KMS-11 (cell line): Measurements from ENCODE around the gene ZNF578.
"Not testable (repeated sequence)": the region's sequence is repeated elsewhere in the genome, so short reads cannot be mapped to it uniquely, and the experiment has no call there.

Experiments used
- H2AFZ ChIP-seq: fragments of 200-600 bp; sonication (generic); 2 replicates; pipeline ENCODE4 v1.6.1; 2016; ENCODE audit warnings: antibody characterized with exemption, mixed run types, low read depth
- H3K27ac ChIP-seq: fragments of 200-600 bp; sonication (generic); 2 replicates; pipeline ENCODE4 v1.6.1; 2016; ENCODE audit warnings: mild to moderate bottlenecking, mixed run types
- H3K27me3 ChIP-seq: fragments of 200-600 bp; sonication (generic); 2 replicates; pipeline ENCODE4 v1.6.1; 2017; ENCODE audit warnings: mild to moderate bottlenecking, low read depth, mixed run types, moderate library complexity; ENCODE audit not compliant: insufficient read depth
- H3K36me3 ChIP-seq: fragments of 200-600 bp; sonication (generic); 2 replicates; pipeline ENCODE4 v1.6.1; 2017; ENCODE audit warnings: mild to moderate bottlenecking, mixed run types; ENCODE audit not compliant: insufficient read depth
- H3K4me1 ChIP-seq: fragments of 200-600 bp; sonication (generic); 2 replicates; pipeline ENCODE4 v1.6.1; 2016; ENCODE audit warnings: mild to moderate bottlenecking, low read depth, mixed run types; ENCODE audit not compliant: poor library complexity, severe bottlenecking
- H3K4me2 ChIP-seq: fragments of 200-600 bp; sonication (generic); 2 replicates; pipeline ENCODE4 v1.7.0; 2016; ENCODE audit warnings: mild to moderate bottlenecking, mixed run types
- H3K4me3 ChIP-seq: fragments of 200-600 bp; sonication (generic); IDR thresholded peaks from 2 replicates; pipeline ENCODE4 v1.6.1; 2017; ENCODE audit warnings: low read depth, low read length, mixed read lengths; ENCODE audit not compliant: insufficient read depth
- H3K79me2 ChIP-seq: fragments of 200-600 bp; sonication (generic); 2 replicates; pipeline ENCODE4 v1.6.1; 2016; ENCODE audit warnings: low read depth, mixed run types; ENCODE audit not compliant: insufficient read depth
- H3K9ac ChIP-seq: fragments of 200-600 bp; sonication (generic); 2 replicates; pipeline ENCODE4 v1.6.1; 2016; ENCODE audit warnings: mild to moderate bottlenecking, mixed run types
- H4K20me1 ChIP-seq: fragments of 200-600 bp; sonication (generic); 2 replicates; pipeline ENCODE4 v1.6.1; 2016; ENCODE audit warnings: mild to moderate bottlenecking, mixed run types; ENCODE audit not compliant: insufficient read depth
- TF ChIP-seq, protein P1 (sequence below): fragments of 200-600 bp; sonication (generic); conservative IDR thresholded peaks from 2 replicates; pipeline ENCODE4 v1.6.1; 2017; ENCODE audit warnings: low read depth, mild to moderate bottlenecking, antibody characterized with exemption, low read length, moderate library complexity, mixed read lengths

The ZNF578 gene

DNA sequence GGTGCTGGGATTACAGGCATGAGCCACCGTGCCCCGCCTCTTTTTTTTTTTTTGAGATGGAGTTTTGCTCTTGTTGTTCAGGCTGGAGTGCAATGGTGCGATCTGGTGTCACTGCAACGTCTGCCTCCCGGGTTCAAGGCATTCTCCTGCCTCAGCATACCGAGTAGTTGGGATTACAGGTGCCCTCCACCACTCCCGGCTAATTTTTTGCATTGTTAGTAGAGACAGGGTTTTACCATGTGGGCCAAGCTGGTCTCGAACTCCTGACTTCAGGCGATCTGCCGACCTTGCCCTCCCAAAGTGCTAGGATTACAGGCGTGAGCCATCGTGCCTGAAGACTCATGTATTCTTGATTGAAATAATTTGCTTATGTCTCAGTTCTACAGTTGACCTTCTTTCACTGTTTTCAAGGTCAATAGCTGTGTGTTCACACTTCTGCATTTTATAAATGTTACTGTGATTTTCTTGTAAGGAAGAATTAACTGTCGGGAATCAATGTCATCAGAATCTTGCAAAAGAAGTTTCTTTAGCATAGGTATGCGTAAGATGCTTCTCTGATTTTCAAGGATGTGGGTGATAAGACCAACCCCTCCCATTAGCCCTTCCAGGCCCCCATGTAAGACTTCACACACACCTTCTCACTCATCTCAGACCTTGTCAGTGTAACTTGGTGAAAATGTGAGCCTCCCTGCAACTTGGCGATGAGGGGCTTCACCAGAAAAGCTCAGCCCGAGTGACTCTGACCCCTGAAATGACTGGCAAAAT is 104.1 kb downstream of the ZNF578 start:
- Histone ChIP-seq H4K20me1 (no peaks in the 10 kb centered on the region), H3K27me3 (no peaks in the 10 kb centered on the region), H3K4me1 (no peaks in the 10 kb centered on the region), H2AFZ (no peak overlapping the region), H3K4me2 (no peak overlapping the region), H3K36me3 (peaks cover 17% of the 10 kb centered on the region; the same call in 1 of the 2 replicates), H3K79me2 (no peaks in the 10 kb centered on the region), H3K4me3 (no peak overlapping the region), H3K27ac (no peak overlapping the region), H3K9ac (no peak overlapping the region)
- TF ChIP-seq, protein P1, sequence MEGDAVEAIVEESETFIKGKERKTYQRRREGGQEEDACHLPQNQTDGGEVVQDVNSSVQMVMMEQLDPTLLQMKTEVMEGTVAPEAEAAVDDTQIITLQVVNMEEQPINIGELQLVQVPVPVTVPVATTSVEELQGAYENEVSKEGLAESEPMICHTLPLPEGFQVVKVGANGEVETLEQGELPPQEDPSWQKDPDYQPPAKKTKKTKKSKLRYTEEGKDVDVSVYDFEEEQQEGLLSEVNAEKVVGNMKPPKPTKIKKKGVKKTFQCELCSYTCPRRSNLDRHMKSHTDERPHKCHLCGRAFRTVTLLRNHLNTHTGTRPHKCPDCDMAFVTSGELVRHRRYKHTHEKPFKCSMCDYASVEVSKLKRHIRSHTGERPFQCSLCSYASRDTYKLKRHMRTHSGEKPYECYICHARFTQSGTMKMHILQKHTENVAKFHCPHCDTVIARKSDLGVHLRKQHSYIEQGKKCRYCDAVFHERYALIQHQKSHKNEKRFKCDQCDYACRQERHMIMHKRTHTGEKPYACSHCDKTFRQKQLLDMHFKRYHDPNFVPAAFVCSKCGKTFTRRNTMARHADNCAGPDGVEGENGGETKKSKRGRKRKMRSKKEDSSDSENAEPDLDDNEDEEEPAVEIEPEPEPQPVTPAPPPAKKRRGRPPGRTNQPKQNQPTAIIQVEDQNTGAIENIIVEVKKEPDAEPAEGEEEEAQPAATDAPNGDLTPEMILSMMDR: no peak

DNA sequence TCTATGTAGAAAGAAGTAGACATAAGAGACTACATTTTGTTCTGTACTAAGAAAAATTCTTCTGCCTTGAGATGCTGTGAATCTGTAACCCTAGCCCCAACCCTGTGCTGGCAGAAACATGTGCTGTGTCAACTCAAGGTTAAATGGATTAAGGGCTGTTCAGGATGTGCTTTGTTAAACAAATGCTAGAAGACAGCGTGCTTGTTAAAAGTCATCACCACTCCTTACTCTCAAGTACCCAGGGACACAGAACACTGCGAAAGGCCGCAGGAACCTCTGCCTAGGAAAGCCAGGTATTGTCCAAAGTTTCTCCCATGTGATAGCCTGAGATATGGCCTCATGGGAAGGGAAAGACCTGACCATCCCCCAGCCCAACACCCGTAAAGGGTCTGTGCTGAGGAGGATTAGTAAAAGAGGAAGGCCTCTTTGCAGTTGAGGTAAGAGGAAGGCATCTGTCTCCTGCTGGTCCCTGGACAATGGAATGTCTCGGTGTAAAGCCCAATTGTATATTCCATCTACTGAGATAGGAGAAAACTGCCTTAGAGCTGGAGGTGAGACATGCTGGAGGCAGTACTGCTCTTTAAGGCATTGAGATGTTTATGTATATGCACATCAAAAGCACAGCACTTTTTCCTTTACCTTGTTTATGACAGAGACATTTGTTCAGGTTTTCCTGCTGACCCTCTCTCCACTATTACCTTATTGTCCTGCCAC is 105.5 kb downstream of the ZNF578 start:
- H3K9ac ChIP-seq, H3K36me3 ChIP-seq, H3K27ac ChIP-seq, H3K79me2 ChIP-seq, H3K4me1 ChIP-seq, H4K20me1 ChIP-seq, H2AFZ ChIP-seq, H3K4me2 ChIP-seq, H3K27me3 ChIP-seq, H3K4me3 ChIP-seq: not testable (repeated sequence)

DNA sequence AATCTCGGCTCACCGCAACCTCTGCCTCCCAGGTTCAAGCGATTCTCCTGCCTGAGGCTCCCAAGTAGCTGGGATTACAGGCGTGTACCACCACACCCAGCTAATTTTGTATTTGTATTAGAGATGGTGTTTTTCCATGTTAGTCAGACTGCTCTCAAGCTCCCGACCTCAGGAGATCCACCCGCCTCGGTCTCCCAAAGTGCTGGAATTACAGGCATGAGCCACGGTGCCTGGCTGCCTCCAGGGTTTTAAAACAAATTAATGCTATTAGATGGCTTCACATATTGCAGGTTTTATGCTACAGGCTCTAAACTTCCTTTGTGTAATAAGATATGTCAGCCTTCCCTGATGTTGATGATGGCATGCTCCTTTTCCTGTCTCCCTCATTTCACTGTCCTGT is 108.3 kb downstream of the ZNF578 start:
- H3K27me3 ChIP-seq, H4K20me1 ChIP-seq, H2AFZ ChIP-seq, H3K4me1 ChIP-seq, H3K79me2 ChIP-seq, H3K9ac ChIP-seq, H3K27ac ChIP-seq, H3K4me3 ChIP-seq, H3K4me2 ChIP-seq, H3K36me3 ChIP-seq: not testable (repeated sequence)
